Measurements from ENCODE around the gene ZCCHC24. TPM values are rescaled to one million over a fixed set of nuclear protein-coding genes. Genes with fewer than 3 reads are reported as not detected.

Gene ZCCHC24
- total and polyA plus RNA-seq, 2 donors, result 43.5 to 98.2 TPM

- Histone ChIP-seq H3K36me3 (ENCODE audit: insufficient read depth) (no peaks in the 10 kb centered on the region), H3K4me3 (ENCODE audit: low read depth, low read length) (no peak overlapping the region), H3K4me1 (ENCODE audit: insufficient read depth) (no peaks in the 10 kb centered on the region), H3K27ac (ENCODE audit: low read depth) (peak overlapping the region; percentile 30)
- WGBS, result 39% methylated on average over 11 of the region's 11 CpGs
- no peak for DNase-seq (ENCODE audit: extremely low spot score)
These were observed 21.0 kb downstream of the ZCCHC24 start for GRCh38 chr10:79424221-79425073.

- H3K36me3 ChIP-seq (ENCODE audit: insufficient read depth), result no peaks in the 10 kb centered on the region
- 39% methylated on average over 9 of the region's 9 CpGs for WGBS
- no peak overlapping the region for H3K4me3 ChIP-seq (ENCODE audit: low read depth, low read length)
- DNase-seq (ENCODE audit: extremely low spot score), result no peak
- peak overlapping the region; percentile 39 for H3K27ac ChIP-seq (ENCODE audit: low read depth)
- H3K4me1 ChIP-seq (ENCODE audit: insufficient read depth), result no peaks in the 10 kb centered on the region
These were observed 23.1 kb downstream of the ZCCHC24 start for GRCh38 chr10:79422178-79422892.

GRCh38 chr10:79420974-79421688 is 24.3 kb downstream of the ZCCHC24 start:
- no peak for DNase-seq (ENCODE audit: extremely low spot score)
- no peaks in the 10 kb centered on the region for H3K4me1 ChIP-seq (ENCODE audit: insufficient read depth)

GRCh38 chr10:79418886-79419595 is 26.4 kb downstream of the ZCCHC24 start:
- 90% methylated on average over 13 of the region's 13 CpGs for WGBS
- Histone ChIP-seq H3K27ac (ENCODE audit: low read depth) (no peak overlapping the region), H3K4me3 (ENCODE audit: low read depth, low read length) (no peak overlapping the region), H3K36me3 (ENCODE audit: insufficient read depth) (no peaks in the 10 kb centered on the region), H3K4me1 (ENCODE audit: insufficient read depth) (no peaks in the 10 kb centered on the region)
- no peak for DNase-seq (ENCODE audit: extremely low spot score)

More at GRCh38 chr10:79420974-79421688, 24.3 kb downstream of the ZCCHC24 start:
- 58% methylated on average over 12 of the region's 12 CpGs for WGBS
- Histone ChIP-seq H3K27ac (ENCODE audit: low read depth) (no peak overlapping the region), H3K36me3 (ENCODE audit: insufficient read depth) (no peaks in the 10 kb centered on the region), H3K4me3 (ENCODE audit: low read depth, low read length) (no peak overlapping the region)

- H3K27ac ChIP-seq (ENCODE audit: low read depth), result no peak overlapping the region
- no peak overlapping the region for H3K4me3 ChIP-seq (ENCODE audit: low read depth, low read length)
- no peak for DNase-seq (ENCODE audit: extremely low spot score)
- 74% methylated on average over 6 of the region's 6 CpGs for WGBS
- H3K36me3 ChIP-seq (ENCODE audit: insufficient read depth), result no peaks in the 10 kb centered on the region
- no peaks in the 10 kb centered on the region for H3K4me1 ChIP-seq (ENCODE audit: insufficient read depth)
These were observed 27.1 kb downstream of the ZCCHC24 start for GRCh38 chr10:79418274-79418673.

GRCh38 chr10:79417731-79418130 is 27.7 kb downstream of the ZCCHC24 start:
- Histone ChIP-seq H3K4me3 (ENCODE audit: low read depth, low read length) (no peak overlapping the region), H3K36me3 (ENCODE audit: insufficient read depth) (no peaks in the 10 kb centered on the region), H3K27ac (ENCODE audit: low read depth) (no peak overlapping the region), H3K4me1 (ENCODE audit: insufficient read depth) (no peaks in the 10 kb centered on the region)
- 88% methylated on average over 4 of the region's 4 CpGs for WGBS
- no peak for DNase-seq (ENCODE audit: extremely low spot score)

- Histone ChIP-seq H3K36me3 (ENCODE audit: insufficient read depth) (no peaks in the 10 kb centered on the region), H3K4me3 (ENCODE audit: low read depth, low read length) (no peak overlapping the region), H3K4me1 (ENCODE audit: insufficient read depth) (no peaks in the 10 kb centered on the region), H3K27ac (ENCODE audit: low read depth) (no peak overlapping the region)
- DNase-seq (ENCODE audit: extremely low spot score), result no peak
- 48% methylated on average over 2 of the region's 2 CpGs for WGBS
These were observed 28.2 kb downstream of the ZCCHC24 start for GRCh38 chr10:79417266-79417665.

GRCh38 chr10:79416578-79417255 is 28.7 kb downstream of the ZCCHC24 start:
- Histone ChIP-seq H3K4me3 (ENCODE audit: low read depth, low read length) (no peak overlapping the region), H3K27ac (ENCODE audit: low read depth) (no peak overlapping the region), H3K36me3 (ENCODE audit: insufficient read depth) (no peaks in the 10 kb centered on the region), H3K4me1 (ENCODE audit: insufficient read depth) (no peaks in the 10 kb centered on the region)
- 80% methylated on average over 12 of the region's 12 CpGs for WGBS
- no peak for DNase-seq (ENCODE audit: extremely low spot score)

- no peak for DNase-seq (ENCODE audit: extremely low spot score)
- no peak overlapping the region for H3K4me3 ChIP-seq (ENCODE audit: low read depth, low read length)
- H3K27ac ChIP-seq (ENCODE audit: low read depth), result no peak overlapping the region
- no peaks in the 10 kb centered on the region for H3K4me1 ChIP-seq (ENCODE audit: insufficient read depth)
- no peaks in the 10 kb centered on the region for H3K36me3 ChIP-seq (ENCODE audit: insufficient read depth)
- WGBS, result 71% methylated on average over 12 of the region's 12 CpGs
These were observed 29.5 kb downstream of the ZCCHC24 start for GRCh38 chr10:79415736-79416577.

- H3K4me3 ChIP-seq (ENCODE audit: low read depth, low read length), result no peak overlapping the region
- H3K36me3 ChIP-seq (ENCODE audit: insufficient read depth), result no peaks in the 10 kb centered on the region
- H3K4me1 ChIP-seq (ENCODE audit: insufficient read depth), result no peaks in the 10 kb centered on the region
- H3K27ac ChIP-seq (ENCODE audit: low read depth), result no peak overlapping the region
- DNase-seq (ENCODE audit: extremely low spot score), result no peak
- WGBS, result 95% methylated on average over 3 of the region's 3 CpGs
These were observed 30.7 kb downstream of the ZCCHC24 start for GRCh38 chr10:79414714-79415113.

- Histone ChIP-seq H3K4me1 (ENCODE audit: insufficient read depth) (no peaks in the 10 kb centered on the region), H3K4me3 (ENCODE audit: low read depth, low read length) (no peak overlapping the region), H3K27ac (ENCODE audit: low read depth) (no peak overlapping the region), H3K36me3 (ENCODE audit: insufficient read depth) (no peaks in the 10 kb centered on the region)
- DNase-seq (ENCODE audit: extremely low spot score), result no peak
- 61% methylated on average over 10 of the region's 10 CpGs for WGBS
These were observed 32.2 kb downstream of the ZCCHC24 start for GRCh38 chr10:79413196-79413595.

- H3K27ac ChIP-seq (ENCODE audit: low read depth), result no peak overlapping the region
- H3K36me3 ChIP-seq (ENCODE audit: insufficient read depth), result no peaks in the 10 kb centered on the region
- WGBS, result 83% methylated on average over 11 of the region's 11 CpGs
- H3K4me1 ChIP-seq (ENCODE audit: insufficient read depth), result no peaks in the 10 kb centered on the region
- no peak overlapping the region for H3K4me3 ChIP-seq (ENCODE audit: low read depth, low read length)
- no peak for DNase-seq (ENCODE audit: extremely low spot score)
These were observed 32.9 kb downstream of the ZCCHC24 start for GRCh38 chr10:79412516-79412915.

All from urinary bladder (tissue), 4 donors.